Measurements from ENCODE around the gene ENPP7.

The ENPP7 gene

GRCh38 chr17:79732804-79733691 is 2.3 kb downstream of the ENPP7 start:
- DNase-seq (ENCODE audit: low spot score): no peak

- DNase-seq (ENCODE audit: low spot score): no peak
Observed at GRCh38 chr17:79733692-79734070, 2.9 kb downstream of the ENPP7 start.

GRCh38 chr17:79735096-79735495 is 4.4 kb downstream of the ENPP7 start:
- no peak for DNase-seq (ENCODE audit: low spot score)

- DNase-seq (ENCODE audit: low spot score): no peak
Observed at GRCh38 chr17:79737046-79737921, 6.5 kb downstream of the ENPP7 start.

GRCh38 chr17:79737922-79738578 is 7.3 kb downstream of the ENPP7 start:
- DNase-seq (ENCODE audit: low spot score): no peak

- no peak for DNase-seq (ENCODE audit: low spot score)
Observed at GRCh38 chr17:79738643-79739042, 7.9 kb downstream of the ENPP7 start.

- DNase-seq (ENCODE audit: low spot score): no peak
Observed at GRCh38 chr17:79739148-79740062, 8.7 kb downstream of the ENPP7 start.

- no peak for DNase-seq (ENCODE audit: low spot score)
Observed at GRCh38 chr17:79740413-79740812, 9.7 kb downstream of the ENPP7 start.

- DNase-seq (ENCODE audit: low spot score): no peak
Observed at GRCh38 chr17:79741401-79741750, 10.6 kb downstream of the ENPP7 start.

GRCh38 chr17:79741751-79742588 is 11.2 kb downstream of the ENPP7 start:
- DNase-seq (ENCODE audit: low spot score): peak; percentile 87

GRCh38 chr17:79742589-79742918 is 11.8 kb downstream of the ENPP7 start:
- no peak for DNase-seq (ENCODE audit: low spot score)

GRCh38 chr17:79742951-79743476 is 12.3 kb downstream of the ENPP7 start:
- no peak for DNase-seq (ENCODE audit: low spot score)

- DNase-seq (ENCODE audit: low spot score): no peak
Observed at GRCh38 chr17:79743614-79744013, 12.9 kb downstream of the ENPP7 start.

GRCh38 chr17:79745641-79746105 is 14.9 kb downstream of the ENPP7 start:
- no peak for DNase-seq (ENCODE audit: low spot score)

- DNase-seq (ENCODE audit: low spot score): no peak
Observed at GRCh38 chr17:79746889-79747507, 16.3 kb downstream of the ENPP7 start.

GRCh38 chr17:79747508-79748294 is 17.0 kb downstream of the ENPP7 start:
- no peak for DNase-seq (ENCODE audit: low spot score)

- DNase-seq (ENCODE audit: low spot score): no peak
Observed at GRCh38 chr17:79748295-79749099, 17.8 kb downstream of the ENPP7 start.

GRCh38 chr17:79749156-79749815 is 18.5 kb downstream of the ENPP7 start:
- DNase-seq (ENCODE audit: low spot score): no peak

Data from left forelimb (tissue), 1 donor.